ENCODE results near the gene RAP1GAP. TPM values are rescaled to one million over a fixed set of nuclear protein-coding genes. Genes with fewer than 3 reads are reported as not detected.

RAP1GAP gene
- total and polyA plus RNA-seq, 9 of the 15 experiments (the other 6 are each of a cell fraction or from before 2014, with no cell fraction given): 0.29 to 30.2 (median 19.2) TPM

GRCh38 chr1:21664806-21665588, 4.2 kb downstream of the RAP1GAP start:
- no peaks in the 10 kb centered on the region for H3K27me3 ChIP-seq (ENCODE audit: control insufficient read depth in 2 of 2, insufficient read depth in 2 of 2, low read length in 2 of 2)
- ATAC-seq: no peak
- peaks cover 12% of the 10 kb centered on the region for H3K79me2 ChIP-seq (ENCODE audit: control insufficient read depth, insufficient read depth, low read length)
- CTCF ChIA-PET (ENCODE audit: low intra/inter-chr PET ratio): no interaction called here
- no peaks in the 10 kb centered on the region for H3K9me1 ChIP-seq (ENCODE audit: control insufficient read depth, insufficient read depth, low read length)
- H3K27ac ChIP-seq (ENCODE audit: extremely low read depth, low read depth, low read length): no peak overlapping the region
- intact Hi-C loops (cut with micrococcal nuclease): no loop called here
- TF ChIP-seq HIVEP1 (CRISPR knock-in tag; IDR thresholded peaks at IDR 0.05) (no peak), EP400 (IDR thresholded peaks at IDR 0.05) (no peak), MXD1 (CRISPR knock-in tag; IDR thresholded peaks at IDR 0.05; ENCODE audit: borderline replicate concordance, poor library complexity, severe bottlenecking) (no peak), SMAD2 (IDR thresholded peaks at IDR 0.05; ENCODE audit: low read depth, low read length) (no peak), BCOR (IDR thresholded peaks at IDR 0.05) (peak; percentile 90), ADNP (tag; IDR thresholded peaks at IDR 0.05) (peak; percentile 56; the same call in 1 of the 2 replicates), HDAC2 (IDR thresholded peaks at IDR 0.05) (0 out of 2 replicates have a peak, but pooled peaks have one; percentile 56), ZFP36 (IDR thresholded peaks at IDR 0.05; ENCODE audit: low read depth, low read length, partially characterized antibody) (peak; percentile 84), RBM25 (IDR thresholded peaks at IDR 0.05; ENCODE audit: low read depth, low read length, severe bottlenecking) (peak; percentile 94), SMARCA5 (IDR thresholded peaks at IDR 0.05) (peak; percentile 60; the same call in 1 of the 2 replicates), MYBL2 (IDR thresholded peaks at IDR 0.05; ENCODE audit: low read depth) (no peak), MYBL2 (CRISPR knock-in tag; IDR thresholded peaks at IDR 0.05; ENCODE audit: borderline replicate concordance) (0 out of 2 replicates have a peak, but pooled peaks have one; percentile 5), KDM1A (IDR thresholded peaks at IDR 0.05) (peak in 1 of 2 experiments; percentile 74; a peak in 3 of 4 replicates)
- DNase-seq (ENCODE audit: extremely low read depth in 1 of 4, low spot score in 3 of 4): no peak
- POLR2A ChIA-PET: interaction anchor here (0.7 to 1.5 kb wide), 3 partner anchors 9 to 360 kb away, joined by 3 to 5 read pairs (median 3); no protein-coding TSS in a partner anchor
- WGBS (ENCODE audit: insufficient coverage, low coverage, missing lambda C conversion rate): 46% methylated on average over 10 of the region's 10 CpGs
- no peaks in the 10 kb centered on the region for H3K9me3 ChIP-seq (replicated peaks; ENCODE audit: control insufficient read depth, insufficient read depth, low read depth, low read length)
- no peak overlapping the region for H2AFZ ChIP-seq (ENCODE audit: low read depth, low read length)
- H3K4me1 ChIP-seq (replicated peaks in 1 of 2; ENCODE audit: control insufficient read depth in 2 of 2, insufficient read depth in 2 of 2, low read length in 2 of 2): peaks cover 12 to 44% of the 10 kb centered on the region in 2 experiments
- no TSS peak for BruUV-seq (replicated peaks)
- peak overlapping the region in 1 of 2 experiments; percentile 10; a peak in 1 of 4 replicates for H3K9ac ChIP-seq (ENCODE audit: insufficient read depth in 1 of 2, low read depth in 2 of 2, low read length in 2 of 2)
- no peak overlapping the region for H3K4me3 ChIP-seq
- in situ Hi-C loops (cut with MboI): loop anchor here (25.0 kb wide), 1 partner anchor 153 kb away; the partner anchor contains the start of gene ALPL
- FAIRE-seq: peak; percentile 23
- no peak overlapping the region for H3K4me2 ChIP-seq (ENCODE audit: insufficient read depth, low read length)
- H3K36me3 ChIP-seq (ENCODE audit: control insufficient read depth, insufficient read depth, low read length): peaks cover 8% of the 10 kb centered on the region; the same call in 1 of the 3 replicates
- peaks cover 13% of the 10 kb centered on the region; the same call in 1 of the 2 replicates for H4K20me1 ChIP-seq (replicated peaks; ENCODE audit: control insufficient read depth, insufficient read depth, low read length)

Data from K562 (cell line).